Fibroblast of the aortic adventitia (primary cell): ENCODE results near the gene SAPCD2. TPM values are rescaled to one million over a fixed set of nuclear protein-coding genes. Genes with fewer than 3 reads are reported as not detected.
A peak's percentile ranks its signal among the peaks of the same experiment; 100 is the strongest.

ENCODE experiments used
- DNase-seq: peaks from one replicate; pipeline ENCODE4 v3.0.0-alpha.2; 2010; ENCODE audit warnings: low read depth
- H3K4me3 ChIP-seq: 2 replicates; pipeline ENCODE4 v1.5.1; 2011; ENCODE audit warnings: low read depth, mild to moderate bottlenecking, control low read depth, low read length, moderate library complexity
- CTCF ChIP-seq: IDR thresholded peaks from 2 replicates; pipeline ENCODE4 v1.5.1; 2011; ENCODE audit warnings: mild to moderate bottlenecking, low read length, control low read depth, inconsistent platforms; ENCODE audit not compliant: insufficient read depth
- total RNA-seq: library from RNA; depleted of rRNA; stranded (reverse); fragments of >200 nt; gene quantifications from 2 replicates; pipeline ENCODE4 v1.2.3, GENCODE V29; 2012; ENCODE audit warnings: low replicate concordance

Gene SAPCD2
- total RNA-seq, 1 donor = 1.5 TPM

GRCh38 chr9:137023157-137023556 lies 47.2 kb downstream of the SAPCD2 start:
- no peak overlapping the region for H3K4me3 ChIP-seq
- no peak for TF ChIP-seq CTCF
- DNase-seq = no peak

DNA sequence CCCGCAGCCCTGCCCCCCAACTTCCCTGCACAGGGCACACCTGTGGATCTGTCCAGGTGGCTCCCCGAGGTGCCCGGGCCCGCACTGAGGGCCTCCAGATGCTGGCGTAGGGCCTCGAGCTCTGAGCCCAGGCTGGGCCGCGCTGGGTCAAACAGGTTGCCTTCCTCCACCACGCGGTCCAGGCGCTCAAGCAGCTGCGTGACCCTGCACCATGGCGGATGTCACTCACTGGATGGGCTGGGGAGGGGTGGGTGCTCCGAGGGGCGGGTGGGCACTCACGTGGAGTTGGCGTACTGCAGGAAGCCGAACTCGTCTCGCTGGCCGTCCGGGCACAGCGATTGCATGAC lies 47.7 kb downstream of the SAPCD2 start:
- TF ChIP-seq CTCF = no peak
- no peak overlapping the region for H3K4me3 ChIP-seq
- DNase-seq = no peak

DNA sequence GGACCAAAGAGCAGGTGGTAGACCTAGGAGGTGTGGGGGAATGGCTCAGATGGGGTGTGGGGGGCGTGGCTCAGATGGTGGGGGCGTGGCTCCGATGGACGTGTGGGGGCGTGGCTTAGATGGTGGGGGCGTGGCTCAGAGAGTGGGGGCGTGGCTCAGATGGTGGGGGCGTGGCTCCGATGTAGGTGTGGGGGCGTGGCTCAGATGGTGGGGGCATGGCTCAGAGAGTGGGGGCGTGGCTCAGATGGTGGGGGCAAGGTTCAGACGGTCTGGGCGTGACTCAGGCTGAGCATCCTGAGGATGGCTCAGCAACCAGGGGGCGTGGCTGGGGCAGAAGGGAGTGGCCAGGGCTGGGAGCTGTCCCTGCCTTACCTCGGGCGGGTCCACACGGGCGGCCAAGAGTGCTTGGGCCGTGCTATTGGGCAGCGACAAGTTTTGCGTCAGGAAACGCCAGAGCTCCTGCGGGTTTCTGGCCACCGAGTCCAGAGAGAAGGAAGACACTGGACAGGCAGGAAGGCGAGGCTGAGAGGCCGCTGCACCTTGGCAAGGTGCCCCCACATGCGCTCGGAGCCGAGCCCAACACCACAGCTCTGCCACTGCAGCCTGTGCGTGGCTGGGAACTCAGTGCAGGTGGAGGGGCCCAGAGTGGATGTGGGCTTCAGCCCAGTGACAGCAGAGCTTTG lies 48.2 kb downstream of the SAPCD2 start:
- DNase-seq = peak; percentile 34
- H3K4me3 ChIP-seq = no peak overlapping the region
- no peak for TF ChIP-seq CTCF

- H3K4me3 ChIP-seq = no peak overlapping the region
- TF ChIP-seq CTCF = no peak
- DNase-seq = no peak
Measured at GRCh38 chr9:137021568-137021978, 48.8 kb downstream of the SAPCD2 start.

DNA sequence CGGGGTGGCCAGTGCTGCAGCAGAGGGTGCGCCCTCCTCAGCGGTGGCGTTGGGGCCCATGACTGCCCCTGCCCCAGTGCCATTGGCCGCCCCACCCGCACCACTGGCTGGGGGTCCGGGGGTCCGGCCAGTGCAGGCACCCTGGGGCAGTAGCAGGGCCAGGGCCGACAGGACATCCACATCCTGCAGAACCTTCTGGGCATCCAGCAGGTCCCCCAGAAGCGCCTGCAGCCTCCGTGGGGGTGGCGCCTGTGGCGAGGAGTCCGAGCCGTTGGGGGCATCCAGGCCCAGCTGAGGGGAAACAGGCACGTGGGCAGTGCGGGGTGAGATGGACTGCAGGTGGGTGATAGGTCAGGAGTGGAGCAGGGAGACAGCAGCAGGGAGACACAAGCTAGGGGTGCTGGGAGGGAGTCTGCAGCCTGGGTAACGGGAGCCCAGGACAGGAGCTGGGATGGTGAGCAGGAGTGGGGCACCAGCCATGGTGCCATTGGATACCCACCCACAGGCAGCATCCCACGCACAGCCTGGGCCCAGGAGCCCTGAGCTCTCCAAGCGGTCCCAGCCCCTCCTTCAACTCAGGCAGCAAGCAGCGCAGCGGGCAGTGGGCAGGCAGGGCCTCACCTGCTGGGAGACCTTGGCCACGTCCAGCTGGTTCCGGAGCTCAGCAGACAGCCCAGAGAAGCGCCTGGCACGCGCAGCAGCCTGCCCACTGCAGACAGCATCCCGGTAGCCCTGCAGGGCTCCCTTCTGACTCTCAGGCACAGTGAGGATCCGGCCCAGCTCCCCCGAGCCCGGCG lies 49.4 kb downstream of the SAPCD2 start:
- no peak overlapping the region for H3K4me3 ChIP-seq
- DNase-seq = no peak
- TF ChIP-seq CTCF = no peak

- H3K4me3 ChIP-seq = no peak overlapping the region
- DNase-seq = no peak
- TF ChIP-seq CTCF = no peak
Measured at GRCh38 chr9:137019891-137020683, 50.3 kb downstream of the SAPCD2 start.
